ENCODE data around the gene LRRC1. TPM values are rescaled to one million over a fixed set of nuclear protein-coding genes. Genes with fewer than 3 reads are reported as not detected.

The LRRC1 gene
- total and polyA plus RNA-seq, 2 of the 13 experiments (the other 11 are each of a cell fraction or from before 2014, with no cell fraction given), result 15.6 to 27.7 TPM

GRCh38 chr6:53912661-53913060, 117.9 kb downstream of the LRRC1 start (continued):
- TF ChIP-seq ZNF546 (CRISPR knock-in tag; conservative IDR thresholded peaks at IDR 0.05) (no peak), SOX5 (CRISPR knock-in tag; IDR thresholded peaks at IDR 0.05; ENCODE audit: borderline replicate concordance) (no peak), CHD4 (IDR thresholded peaks at IDR 0.05; ENCODE audit: borderline replicate concordance, low read length) (no peak), GATAD1 (CRISPR knock-in tag; IDR thresholded peaks at IDR 0.05) (no peak), HOXD1 (CRISPR knock-in tag; IDR thresholded peaks at IDR 0.05) (no peak), ZUFSP (CRISPR knock-in tag; IDR thresholded peaks at IDR 0.05; ENCODE audit: borderline replicate concordance) (no peak)

GRCh38 chr6:53913286-53913685, 118.5 kb downstream of the LRRC1 start:
- H3K4me3 ChIP-seq (replicated peaks in 1 of 3; ENCODE audit: insufficient read depth in 1 of 3, low read depth in 2 of 3, low read length in 3 of 3), result no peak overlapping the region
- no peaks in the 10 kb centered on the region for H3K27me3 ChIP-seq (ENCODE audit: control insufficient read depth in 1 of 2, insufficient read depth in 2 of 2, low read length in 2 of 2)
- H2AFZ ChIP-seq (ENCODE audit: low read length), result no peak overlapping the region
- no peaks in the 10 kb centered on the region for H3K4me1 ChIP-seq (ENCODE audit: insufficient read depth, low read length)
- CTCF ChIA-PET (ENCODE audit: low intra/inter-chr PET ratio, low total read pairs), result no interaction called here
- DNase-seq (ENCODE audit: low spot score) (no peak), FAIRE-seq (no peak), ATAC-seq (no peak)
- 100% methylated on average over 1 of the region's 1 CpG for WGBS (ENCODE audit: low lambda C conversion rate)
- H3K9me3 ChIP-seq (ENCODE audit: low read length), result no peaks in the 10 kb centered on the region
- no peak overlapping the region for H3K9ac ChIP-seq (ENCODE audit: insufficient read depth, low read depth, low read length)
- intact Hi-C loops (cut with micrococcal nuclease; ENCODE audit: unreplicated experiment), result no loop called here
- H3K27ac ChIP-seq (ENCODE audit: extremely low read length, insufficient read depth, low read length), result no peak overlapping the region
- H4K20me1 ChIP-seq (ENCODE audit: insufficient read depth, low read length), result no peaks in the 10 kb centered on the region
- peaks cover 3 to 24% of the 10 kb centered on the region in 2 experiments; a peak in 3 of 5 replicates for H3K36me3 ChIP-seq (replicated peaks in 1 of 2; ENCODE audit: control insufficient read depth in 1 of 2, insufficient read depth in 2 of 2, low read length in 2 of 2)
- H3K4me2 ChIP-seq (ENCODE audit: low read depth, low read length), result no peak overlapping the region
- H3K79me2 ChIP-seq (ENCODE audit: insufficient read depth, low read length), result no peaks in the 10 kb centered on the region
- POLR2A ChIA-PET, result no interaction called here
- in situ Hi-C loops (cut with HindIII; ENCODE audit: extremely low pct_ligation_motif_present, low pct_unique_long_range_greater_than_20kb), result no loop called here
- no TSS peak for BruUV-seq (replicated peaks)
- TF ChIP-seq PCBP1 (IDR thresholded peaks at IDR 0.05; ENCODE audit: borderline replicate concordance, low read depth, low read length) (no peak), ZNF776 (CRISPR knock-in tag; IDR thresholded peaks at IDR 0.05) (no peak), ZNF326 (CRISPR knock-in tag; IDR thresholded peaks at IDR 0.05; ENCODE audit: borderline replicate concordance) (no peak), TP53 (CRISPR knock-in tag; conservative IDR thresholded peaks at IDR 0.05) (no peak), HNF1A (IDR thresholded peaks at IDR 0.05; ENCODE audit: low read depth) (no peak), HNF1A (CRISPR knock-in tag; IDR thresholded peaks at IDR 0.05; ENCODE audit: borderline replicate concordance) (no peak), NFYC (CRISPR knock-in tag; IDR thresholded peaks at IDR 0.05) (no peak), CENPX (CRISPR knock-in tag; IDR thresholded peaks at IDR 0.05) (no peak), ARID4A (CRISPR knock-in tag; IDR thresholded peaks at IDR 0.05; ENCODE audit: borderline replicate concordance) (no peak)

Data from HepG2 (cell line).